ENCODE data around the gene CACNG5.
"Not testable (repeated sequence)": the region's sequence is repeated elsewhere in the genome, so short reads cannot be mapped to it uniquely, and the experiment has no call there.

Gene CACNG5

DNA sequence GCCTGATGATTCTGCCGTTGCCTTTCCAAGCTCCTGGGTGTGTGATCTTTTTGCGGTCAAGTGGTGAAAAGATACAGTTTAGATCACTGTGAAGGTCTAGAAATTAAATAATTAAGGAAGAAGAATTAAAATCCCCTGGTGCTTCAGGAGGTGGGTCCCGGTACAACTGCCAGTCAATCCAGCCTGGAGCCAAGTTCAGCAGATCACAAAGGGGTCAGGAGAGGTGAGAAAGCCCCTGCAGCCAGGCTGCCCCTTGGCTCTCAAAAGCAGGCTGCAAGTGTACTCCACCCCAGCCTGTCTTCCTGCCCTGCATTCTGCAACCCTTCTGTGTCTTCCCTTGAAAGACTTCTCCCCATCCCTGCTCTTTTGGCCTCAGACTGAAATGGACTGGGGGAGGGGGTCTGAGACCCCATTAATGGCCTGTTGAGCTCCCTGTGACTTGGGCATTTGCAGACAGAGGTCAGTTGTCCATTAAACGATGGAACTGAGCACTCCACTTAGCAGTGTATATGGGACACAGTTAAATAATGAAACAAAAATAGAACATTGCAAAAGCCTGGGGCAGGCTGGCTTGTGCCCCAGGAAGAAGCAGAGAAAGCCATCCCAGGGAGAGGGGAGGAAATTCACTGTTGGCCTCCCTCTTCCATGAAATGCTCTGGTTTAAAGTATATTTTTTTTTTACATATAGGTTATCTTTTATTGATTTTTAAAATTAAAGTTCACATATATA is 15.1 kb downstream of the CACNG5 start:
- no peak for DNase-seq (ENCODE audit: low read depth in 2 of 2)

DNA sequence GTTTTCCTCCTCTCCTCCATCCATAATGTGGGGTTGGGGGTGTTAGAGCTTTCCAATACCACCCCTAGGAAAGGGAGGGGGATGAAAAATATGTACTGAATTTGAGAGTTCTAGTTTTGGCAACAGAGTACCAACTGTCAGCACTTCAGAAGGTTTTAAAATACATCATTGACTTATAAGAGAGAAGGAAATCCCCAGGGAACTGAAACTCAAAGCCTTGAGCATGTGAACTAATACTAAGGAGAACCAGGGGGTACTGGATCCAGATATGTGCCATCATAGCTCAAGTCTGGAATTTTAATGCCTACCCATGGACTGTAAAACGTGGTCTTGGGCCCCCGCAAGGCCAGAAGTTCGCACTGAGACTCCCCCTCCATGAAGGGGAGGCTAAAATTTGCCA is 15.8 kb downstream of the CACNG5 start:
- no peak for DNase-seq (ENCODE audit: low read depth in 2 of 2)

GRCh38 chr17:66855204-66855603 is 20.3 kb downstream of the CACNG5 start:
- no peak for DNase-seq (ENCODE audit: low read depth in 2 of 2)

DNA sequence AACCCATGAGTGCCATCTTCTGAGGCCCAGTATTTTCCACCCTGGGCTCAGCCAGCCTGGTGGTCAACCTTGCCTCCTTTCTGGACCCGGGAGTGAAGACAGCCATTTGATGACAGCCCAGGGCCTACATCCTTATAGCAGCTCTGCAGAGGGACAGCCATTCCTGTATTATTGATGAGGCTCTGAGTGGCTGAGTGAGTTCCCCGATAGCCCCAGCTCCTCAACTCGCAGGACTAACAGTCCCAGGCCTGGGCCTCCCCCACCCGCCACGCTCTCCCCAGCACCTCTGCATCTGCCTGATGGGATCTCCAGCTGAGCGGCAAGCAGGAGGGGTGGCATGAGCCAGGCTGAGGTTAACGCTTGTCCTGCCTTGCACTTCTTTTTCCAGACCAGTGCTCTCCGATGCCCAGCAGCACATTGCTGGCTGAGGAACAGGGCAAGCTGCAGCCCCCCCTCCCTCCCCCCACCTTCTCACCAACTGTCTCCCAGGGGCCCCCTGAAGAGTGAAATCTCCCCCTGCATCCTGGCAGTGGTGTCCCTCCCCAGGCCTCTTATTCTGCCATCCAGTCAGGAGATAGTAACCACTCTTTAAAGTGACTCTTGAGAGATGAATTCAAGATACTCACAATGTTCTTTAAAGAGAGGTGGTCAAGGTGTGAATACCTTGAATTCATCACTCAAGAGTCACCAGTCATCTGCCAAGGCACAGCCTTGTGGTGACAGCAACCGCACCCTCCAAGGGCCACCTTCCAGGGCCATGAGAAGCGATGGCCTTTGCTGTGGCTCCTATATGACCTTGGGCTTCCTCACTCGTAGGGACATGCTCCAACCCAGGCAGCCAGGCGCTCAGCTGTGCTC is 23.5 kb downstream of the CACNG5 start:
- DNase-seq (ENCODE audit: low read depth in 2 of 2) = no peak

GRCh38 chr17:66859353-66859752 is 24.4 kb downstream of the CACNG5 start:
- DNase-seq (ENCODE audit: low read depth in 2 of 2) = no peak

DNA sequence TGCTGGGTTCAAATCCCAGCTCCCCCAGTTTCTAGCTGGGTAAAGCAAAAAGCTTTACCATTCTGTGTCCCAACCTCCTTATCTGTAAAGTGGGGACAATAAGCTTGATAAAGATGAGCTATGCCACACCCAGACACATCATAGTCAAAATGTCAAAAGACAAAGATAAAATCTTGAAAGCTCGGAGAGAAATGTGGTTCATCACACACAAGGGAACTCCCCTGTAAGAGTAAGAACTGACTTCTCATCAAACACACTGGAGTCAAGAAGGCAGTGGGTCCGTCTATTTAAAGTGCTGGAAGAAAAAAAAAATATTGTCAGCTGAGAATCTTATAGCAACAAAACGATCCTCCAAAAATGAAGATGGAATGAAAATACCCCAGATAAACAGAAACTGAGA is 25.3 kb downstream of the CACNG5 start:
- no peak for DNase-seq (ENCODE audit: low read depth in 2 of 2)

DNA sequence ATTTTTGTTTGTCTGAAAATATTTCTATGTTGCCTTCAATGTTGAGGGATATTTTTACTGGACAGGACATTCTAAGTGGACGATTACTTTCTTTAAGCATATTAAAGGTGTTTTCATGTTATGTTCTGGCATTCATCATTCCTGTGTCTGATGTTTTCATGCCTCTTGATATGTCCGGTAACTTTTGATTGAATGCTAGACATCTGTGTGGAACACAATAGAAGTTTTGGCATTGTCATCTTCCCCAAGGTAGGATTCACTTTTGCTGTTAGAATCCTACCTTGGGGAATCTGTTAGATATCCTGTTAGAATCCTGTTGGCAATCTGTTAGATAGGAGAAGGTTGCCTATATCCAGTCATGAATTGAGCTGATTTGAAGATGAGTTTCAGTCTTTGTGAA is 28.9 kb downstream of the CACNG5 start:
- no peak for DNase-seq (ENCODE audit: low read depth in 2 of 2)

DNA sequence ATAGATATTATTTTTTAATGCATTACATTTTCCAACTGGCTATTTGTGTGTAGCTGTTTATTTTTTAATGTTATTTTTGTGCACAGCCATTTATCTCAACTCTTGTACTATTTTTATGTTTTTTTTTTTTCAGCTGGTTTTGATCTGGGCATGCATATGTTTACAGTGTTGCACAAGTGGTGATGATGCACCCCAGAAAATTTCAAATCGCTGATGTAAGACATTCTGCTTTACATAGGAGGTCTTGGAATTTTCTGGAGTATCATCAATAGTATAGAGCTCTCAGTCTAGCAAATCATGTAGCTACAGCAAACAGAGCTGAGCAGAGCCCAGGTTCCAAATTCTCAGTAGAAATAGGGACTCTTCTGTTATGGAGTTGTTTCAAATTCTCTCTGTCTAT is 30.2 kb downstream of the CACNG5 start:
- DNase-seq (ENCODE audit: low read depth in 2 of 2) = no peak

- no peak for DNase-seq (ENCODE audit: low read depth in 2 of 2)
Observed at GRCh38 chr17:66873962-66874361, 39.0 kb downstream of the CACNG5 start.

GRCh38 chr17:66884931-66885330 is 50.0 kb downstream of the CACNG5 start:
- no peak for DNase-seq (ENCODE audit: low read depth in 2 of 2)

DNA sequence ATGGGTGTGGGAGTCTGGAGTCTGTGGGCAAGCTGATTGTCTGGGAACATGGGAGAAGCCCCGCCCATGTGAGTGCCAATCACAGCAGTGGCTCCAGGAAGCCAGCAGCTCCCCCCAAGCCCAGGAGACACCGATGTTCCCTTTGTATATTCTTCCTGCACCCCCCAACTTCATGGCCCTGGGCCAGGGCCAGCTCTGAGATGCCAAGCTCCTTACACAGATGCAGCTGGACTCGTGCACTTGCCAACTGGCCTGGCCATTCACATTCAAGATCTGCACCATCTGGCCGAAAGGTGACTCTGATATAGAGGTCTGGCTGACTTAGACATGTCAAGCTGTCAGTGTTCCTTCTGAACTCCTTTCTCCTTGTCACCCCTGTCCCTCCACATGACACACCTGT is 50.5 kb downstream of the CACNG5 start:
- no peak for DNase-seq (ENCODE audit: low read depth in 2 of 2)

GRCh38 chr17:66889480-66890230 is 54.7 kb downstream of the CACNG5 start:
- no peak for DNase-seq (ENCODE audit: low read depth in 2 of 2)

DNA sequence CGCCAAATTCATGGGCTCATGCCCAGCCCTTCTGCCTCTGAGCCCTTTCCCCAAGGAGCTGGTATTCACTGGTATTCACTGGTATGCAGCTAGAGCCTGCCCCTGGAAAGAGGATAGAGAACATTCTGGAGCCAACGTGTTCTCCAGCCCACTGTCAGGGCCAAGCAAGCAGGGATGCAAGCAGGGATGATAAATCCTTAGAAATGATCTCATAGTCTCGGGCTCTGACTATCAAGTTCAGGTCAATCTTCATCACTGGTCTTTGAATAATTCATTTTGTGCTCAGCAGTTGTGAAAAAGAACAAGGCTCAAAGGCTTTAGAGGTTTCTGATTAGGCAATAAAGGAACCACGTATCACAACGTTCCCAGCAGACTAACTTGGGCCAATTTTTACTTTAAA is 57.3 kb downstream of the CACNG5 start:
- no peak for DNase-seq (ENCODE audit: low read depth in 2 of 2)

- DNase-seq (ENCODE audit: low read depth in 2 of 2) = no peak
Observed at GRCh38 chr17:66893382-66893781, 58.5 kb downstream of the CACNG5 start.

GRCh38 chr17:66893863-66894262 is 58.9 kb downstream of the CACNG5 start:
- no peak for DNase-seq (ENCODE audit: low read depth in 2 of 2)

GRCh38 chr17:66897141-66897540 is 62.2 kb downstream of the CACNG5 start:
- DNase-seq (ENCODE audit: low read depth in 2 of 2) = no peak

- DNase-seq (ENCODE audit: low read depth in 2 of 2) = no peak
Observed at GRCh38 chr17:66898536-66898935, 63.6 kb downstream of the CACNG5 start.

- DNase-seq (ENCODE audit: low read depth in 2 of 2) = peak; percentile 18 to 27
Observed at GRCh38 chr17:66900126-66901010, 65.5 kb downstream of the CACNG5 start.

DNA sequence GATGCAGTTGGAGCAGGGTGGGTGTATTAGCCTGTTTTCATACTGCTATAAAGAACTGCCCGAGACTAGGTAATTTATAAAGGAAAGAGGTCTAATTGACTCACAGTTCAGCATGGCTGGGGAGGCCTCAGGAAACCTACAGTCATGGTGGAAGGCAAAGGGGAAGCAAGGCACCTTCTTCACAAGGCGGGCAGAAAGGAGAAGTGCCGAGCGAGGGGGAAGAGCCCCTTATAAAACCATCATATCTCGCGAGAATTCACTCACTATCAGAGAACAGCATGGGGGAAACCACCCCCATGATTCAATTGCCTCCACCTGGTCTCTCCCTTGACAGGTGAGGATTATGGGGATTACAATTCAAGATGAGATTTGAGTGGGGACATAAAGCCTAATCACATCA is 68.4 kb downstream of the CACNG5 start:
- DNase-seq (ENCODE audit: low read depth in 2 of 2) = not testable (repeated sequence)

- no peak for DNase-seq (ENCODE audit: low read depth in 2 of 2)
Observed at GRCh38 chr17:66903781-66904180, 68.9 kb downstream of the CACNG5 start.
